Measurements from ENCODE around the gene SLC25A46. TPM values are rescaled to one million over a fixed set of nuclear protein-coding genes. Genes with fewer than 3 reads are reported as not detected.

The SLC25A46 gene
- total and polyA plus RNA-seq, 2 experiments from 2014 or later: 14.1 to 33.1 TPM

DNA sequence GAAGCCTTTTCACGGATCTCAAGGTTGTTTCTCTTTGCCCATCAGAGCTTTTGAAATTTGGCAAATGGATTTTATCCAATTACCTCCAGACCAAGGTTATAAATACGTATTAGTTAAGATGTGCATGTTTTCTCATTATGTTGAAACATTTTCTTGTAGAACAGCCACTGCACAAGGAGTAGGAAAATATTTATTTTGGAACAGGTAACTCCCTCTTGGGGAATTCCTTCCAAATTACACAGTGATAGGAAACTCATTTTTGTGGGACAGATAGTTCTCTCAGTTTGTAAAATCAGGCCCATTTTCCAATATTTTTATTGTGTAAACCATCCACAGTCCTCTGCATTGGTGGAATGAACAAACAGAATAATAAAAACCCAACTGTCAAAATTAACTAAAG lies 35.3 kb upstream of the SLC25A46 start:
- Histone ChIP-seq H3F3A (replicated peaks; ENCODE audit: low read depth) (no peaks in the 10 kb centered on the region), H3K4me3 (no peak overlapping the region), H4K20me1 (replicated peaks; ENCODE audit: insufficient read depth) (no peaks in the 10 kb centered on the region), H3K27me3 (ENCODE audit: insufficient read depth) (no peaks in the 10 kb centered on the region), H3K79me2 (replicated peaks; ENCODE audit: insufficient read depth) (no peaks in the 10 kb centered on the region), H3K4me1 (ENCODE audit: insufficient read depth) (no peaks in the 10 kb centered on the region), H3K27ac (ENCODE audit: low read depth) (no peak overlapping the region), H3K9me2 (ENCODE audit: insufficient read depth) (no peaks in the 10 kb centered on the region), H3K4me2 (no peak overlapping the region), H3K36me3 (ENCODE audit: insufficient read depth) (no peaks in the 10 kb centered on the region), H2AFZ (no peak overlapping the region)
- Mint-ChIP-seq H3K27ac (no peak overlapping the region), H3K4me1 (no peaks in the 10 kb centered on the region), H3K4me3 (no peak overlapping the region), H3K9me3 (no peaks in the 10 kb centered on the region), H3K27me3 (ENCODE audit: insufficient read depth, low read depth, poor library complexity) (peaks cover 2% of the 10 kb centered on the region), H3K36me3 (ENCODE audit: low read depth) (no peaks in the 10 kb centered on the region)
- TF ChIP-seq CREB1 (CRISPR knock-in tag; IDR thresholded peaks at IDR 0.05; ENCODE audit: low read depth) (no peak), EZH2phosphoT487 (IDR thresholded peaks at IDR 0.05; ENCODE audit: unreplicated experiment) (no peak), JUNB (IDR thresholded peaks at IDR 0.05; ENCODE audit: unreplicated experiment) (no peak), REST (IDR thresholded peaks at IDR 0.05; ENCODE audit: unreplicated experiment) (no peak), STAT1 (IDR thresholded peaks at IDR 0.05; ENCODE audit: unreplicated experiment) (no peak), ZNF331 (CRISPR knock-in tag; IDR thresholded peaks at IDR 0.05; ENCODE audit: low read depth) (no peak), EZH2 (IDR thresholded peaks at IDR 0.05; ENCODE audit: low read depth, unreplicated experiment) (no peak)
- TF ChIP-seq, protein P1, sequence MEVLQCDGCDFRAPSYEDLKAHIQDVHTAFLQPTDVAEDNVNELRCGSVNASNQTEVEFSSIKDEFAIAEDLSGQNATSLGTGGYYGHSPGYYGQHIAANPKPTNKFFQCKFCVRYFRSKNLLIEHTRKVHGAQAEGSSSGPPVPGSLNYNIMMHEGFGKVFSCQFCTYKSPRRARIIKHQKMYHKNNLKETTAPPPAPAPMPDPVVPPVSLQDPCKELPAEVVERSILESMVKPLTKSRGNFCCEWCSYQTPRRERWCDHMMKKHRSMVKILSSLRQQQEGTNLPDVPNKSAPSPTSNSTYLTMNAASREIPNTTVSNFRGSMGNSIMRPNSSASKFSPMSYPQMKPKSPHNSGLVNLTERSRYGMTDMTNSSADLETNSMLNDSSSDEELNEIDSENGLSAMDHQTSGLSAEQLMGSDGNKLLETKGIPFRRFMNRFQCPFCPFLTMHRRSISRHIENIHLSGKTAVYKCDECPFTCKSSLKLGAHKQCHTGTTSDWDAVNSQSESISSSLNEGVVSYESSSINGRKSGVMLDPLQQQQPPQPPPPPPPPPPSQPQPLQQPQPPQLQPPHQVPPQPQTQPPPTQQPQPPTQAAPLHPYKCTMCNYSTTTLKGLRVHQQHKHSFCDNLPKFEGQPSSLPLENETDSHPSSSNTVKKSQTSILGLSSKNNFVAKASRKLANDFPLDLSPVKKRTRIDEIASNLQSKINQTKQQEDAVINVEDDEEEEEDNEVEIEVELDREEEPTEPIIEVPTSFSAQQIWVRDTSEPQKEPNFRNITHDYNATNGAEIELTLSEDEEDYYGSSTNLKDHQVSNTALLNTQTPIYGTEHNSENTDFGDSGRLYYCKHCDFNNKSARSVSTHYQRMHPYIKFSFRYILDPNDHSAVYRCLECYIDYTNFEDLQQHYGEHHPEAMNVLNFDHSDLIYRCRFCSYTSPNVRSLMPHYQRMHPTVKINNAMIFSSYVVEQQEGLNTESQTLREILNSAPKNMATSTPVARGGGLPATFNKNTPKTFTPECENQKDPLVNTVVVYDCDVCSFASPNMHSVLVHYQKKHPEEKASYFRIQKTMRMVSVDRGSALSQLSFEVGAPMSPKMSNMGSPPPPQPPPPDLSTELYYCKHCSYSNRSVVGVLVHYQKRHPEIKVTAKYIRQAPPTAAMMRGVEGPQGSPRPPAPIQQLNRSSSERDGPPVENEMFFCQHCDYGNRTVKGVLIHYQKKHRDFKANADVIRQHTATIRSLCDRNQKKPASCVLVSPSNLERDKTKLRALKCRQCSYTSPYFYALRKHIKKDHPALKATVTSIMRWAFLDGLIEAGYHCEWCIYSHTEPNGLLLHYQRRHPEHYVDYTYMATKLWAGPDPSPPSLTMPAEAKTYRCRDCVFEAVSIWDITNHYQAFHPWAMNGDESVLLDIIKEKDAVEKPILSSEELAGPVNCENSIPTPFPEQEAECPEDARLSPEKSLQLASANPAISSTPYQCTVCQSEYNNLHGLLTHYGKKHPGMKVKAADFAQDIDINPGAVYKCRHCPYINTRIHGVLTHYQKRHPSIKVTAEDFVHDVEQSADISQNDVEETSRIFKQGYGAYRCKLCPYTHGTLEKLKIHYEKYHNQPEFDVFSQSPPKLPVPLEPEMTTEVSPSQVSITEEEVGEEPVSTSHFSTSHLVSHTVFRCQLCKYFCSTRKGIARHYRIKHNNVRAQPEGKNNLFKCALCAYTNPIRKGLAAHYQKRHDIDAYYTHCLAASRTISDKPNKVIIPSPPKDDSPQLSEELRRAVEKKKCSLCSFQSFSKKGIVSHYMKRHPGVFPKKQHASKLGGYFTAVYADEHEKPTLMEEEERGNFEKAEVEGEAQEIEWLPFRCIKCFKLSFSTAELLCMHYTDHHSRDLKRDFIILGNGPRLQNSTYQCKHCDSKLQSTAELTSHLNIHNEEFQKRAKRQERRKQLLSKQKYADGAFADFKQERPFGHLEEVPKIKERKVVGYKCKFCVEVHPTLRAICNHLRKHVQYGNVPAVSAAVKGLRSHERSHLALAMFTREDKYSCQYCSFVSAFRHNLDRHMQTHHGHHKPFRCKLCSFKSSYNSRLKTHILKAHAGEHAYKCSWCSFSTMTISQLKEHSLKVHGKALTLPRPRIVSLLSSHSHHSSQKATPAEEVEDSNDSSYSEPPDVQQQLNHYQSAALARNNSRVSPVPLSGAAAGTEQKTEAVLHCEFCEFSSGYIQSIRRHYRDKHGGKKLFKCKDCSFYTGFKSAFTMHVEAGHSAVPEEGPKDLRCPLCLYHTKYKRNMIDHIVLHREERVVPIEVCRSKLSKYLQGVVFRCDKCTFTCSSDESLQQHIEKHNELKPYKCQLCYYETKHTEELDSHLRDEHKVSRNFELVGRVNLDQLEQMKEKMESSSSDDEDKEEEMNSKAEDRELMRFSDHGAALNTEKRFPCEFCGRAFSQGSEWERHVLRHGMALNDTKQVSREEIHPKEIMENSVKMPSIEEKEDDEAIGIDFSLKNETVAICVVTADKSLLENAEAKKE (CRISPR knock-in tag; IDR thresholded peaks at IDR 0.05): no peak
- TF ChIP-seq, protein P2, sequence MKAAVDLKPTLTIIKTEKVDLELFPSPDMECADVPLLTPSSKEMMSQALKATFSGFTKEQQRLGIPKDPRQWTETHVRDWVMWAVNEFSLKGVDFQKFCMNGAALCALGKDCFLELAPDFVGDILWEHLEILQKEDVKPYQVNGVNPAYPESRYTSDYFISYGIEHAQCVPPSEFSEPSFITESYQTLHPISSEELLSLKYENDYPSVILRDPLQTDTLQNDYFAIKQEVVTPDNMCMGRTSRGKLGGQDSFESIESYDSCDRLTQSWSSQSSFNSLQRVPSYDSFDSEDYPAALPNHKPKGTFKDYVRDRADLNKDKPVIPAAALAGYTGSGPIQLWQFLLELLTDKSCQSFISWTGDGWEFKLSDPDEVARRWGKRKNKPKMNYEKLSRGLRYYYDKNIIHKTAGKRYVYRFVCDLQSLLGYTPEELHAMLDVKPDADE (IDR thresholded peaks at IDR 0.05): no peak
- TF ChIP-seq, protein P3, sequence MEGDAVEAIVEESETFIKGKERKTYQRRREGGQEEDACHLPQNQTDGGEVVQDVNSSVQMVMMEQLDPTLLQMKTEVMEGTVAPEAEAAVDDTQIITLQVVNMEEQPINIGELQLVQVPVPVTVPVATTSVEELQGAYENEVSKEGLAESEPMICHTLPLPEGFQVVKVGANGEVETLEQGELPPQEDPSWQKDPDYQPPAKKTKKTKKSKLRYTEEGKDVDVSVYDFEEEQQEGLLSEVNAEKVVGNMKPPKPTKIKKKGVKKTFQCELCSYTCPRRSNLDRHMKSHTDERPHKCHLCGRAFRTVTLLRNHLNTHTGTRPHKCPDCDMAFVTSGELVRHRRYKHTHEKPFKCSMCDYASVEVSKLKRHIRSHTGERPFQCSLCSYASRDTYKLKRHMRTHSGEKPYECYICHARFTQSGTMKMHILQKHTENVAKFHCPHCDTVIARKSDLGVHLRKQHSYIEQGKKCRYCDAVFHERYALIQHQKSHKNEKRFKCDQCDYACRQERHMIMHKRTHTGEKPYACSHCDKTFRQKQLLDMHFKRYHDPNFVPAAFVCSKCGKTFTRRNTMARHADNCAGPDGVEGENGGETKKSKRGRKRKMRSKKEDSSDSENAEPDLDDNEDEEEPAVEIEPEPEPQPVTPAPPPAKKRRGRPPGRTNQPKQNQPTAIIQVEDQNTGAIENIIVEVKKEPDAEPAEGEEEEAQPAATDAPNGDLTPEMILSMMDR (conservative IDR thresholded peaks at IDR 0.05; ENCODE audit: low read depth in 2 of 2): no peak
- no peak for ATAC-seq
- no peak for DNase-seq (ENCODE audit: low spot score)
